HG03439 (cell line): ENCODE data around the gene SEMA7A.

Experiments used
- ATAC-seq: cut with Tn5 transposase; IDR thresholded peaks from one replicate; pipeline ENCODE4 v1.9.1; 2021; ENCODE audit warnings: mild to moderate bottlenecking, moderate library complexity; ENCODE audit not compliant: unreplicated experiment

The SEMA7A gene

GRCh38 chr15:74389241-74390048, 44.3 kb downstream of the SEMA7A start:
- no peak for ATAC-seq

- ATAC-seq: no peak
These were observed 45.3 kb downstream of the SEMA7A start for GRCh38 chr15:74388363-74388951.

- no peak for ATAC-seq
These were observed 46.0 kb downstream of the SEMA7A start for GRCh38 chr15:74387621-74388362.

GRCh38 chr15:74387141-74387541, 46.6 kb downstream of the SEMA7A start:
- no peak for ATAC-seq

- no peak for ATAC-seq
These were observed 47.1 kb downstream of the SEMA7A start for GRCh38 chr15:74386496-74387140.

- no peak for ATAC-seq
These were observed 48.0 kb downstream of the SEMA7A start for GRCh38 chr15:74385733-74386132.

GRCh38 chr15:74384881-74385643, 48.7 kb downstream of the SEMA7A start:
- ATAC-seq: peak; percentile 55

GRCh38 chr15:74384566-74384880, 49.2 kb downstream of the SEMA7A start:
- ATAC-seq: no peak

GRCh38 chr15:74383695-74384565, 49.8 kb downstream of the SEMA7A start:
- ATAC-seq: peak; percentile 37

- ATAC-seq: peak; percentile 6
These were observed 50.5 kb downstream of the SEMA7A start for GRCh38 chr15:74383286-74383685.

- ATAC-seq: no peak
These were observed 51.5 kb downstream of the SEMA7A start for GRCh38 chr15:74382004-74382816.

GRCh38 chr15:74381481-74381880, 52.3 kb downstream of the SEMA7A start:
- no peak for ATAC-seq

GRCh38 chr15:74381190-74381453, 52.6 kb downstream of the SEMA7A start:
- ATAC-seq: no peak

- ATAC-seq: no peak
These were observed 53.2 kb downstream of the SEMA7A start for GRCh38 chr15:74380361-74381189.

- no peak for ATAC-seq
These were observed 54.9 kb downstream of the SEMA7A start for GRCh38 chr15:74378848-74379247.

- ATAC-seq: no peak
These were observed 55.7 kb downstream of the SEMA7A start for GRCh38 chr15:74377831-74378766.
